Fibroblast of peridontal ligament (primary cell): ENCODE measurements around the gene PRKAR1A.

Experiments used
- DNase-seq: peaks from one replicate; pipeline ENCODE4 v3.0.0-alpha.2; 2010; ENCODE audit errors: extremely low read depth

Gene PRKAR1A

DNA sequence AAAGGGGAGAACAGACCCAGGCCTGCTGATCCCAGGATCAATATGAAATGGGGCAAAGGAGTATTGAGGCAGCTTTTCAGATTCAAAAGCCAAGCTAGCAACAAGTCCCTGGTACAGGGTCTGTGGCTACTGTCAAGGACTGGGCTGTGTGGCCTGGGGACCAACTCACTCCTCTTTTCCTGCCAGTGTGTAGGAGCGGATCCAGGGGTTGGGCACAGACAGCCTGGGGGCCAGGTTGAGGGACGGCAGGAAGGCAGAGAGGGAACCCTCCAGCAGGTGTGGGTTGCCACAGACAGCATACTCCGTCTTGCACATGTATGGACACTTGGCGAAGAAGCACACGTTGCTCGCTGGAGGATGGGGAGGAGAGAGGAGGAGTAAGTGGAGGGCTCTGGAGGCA is 29.6 kb downstream of the PRKAR1A start:
- no peak for DNase-seq

DNA sequence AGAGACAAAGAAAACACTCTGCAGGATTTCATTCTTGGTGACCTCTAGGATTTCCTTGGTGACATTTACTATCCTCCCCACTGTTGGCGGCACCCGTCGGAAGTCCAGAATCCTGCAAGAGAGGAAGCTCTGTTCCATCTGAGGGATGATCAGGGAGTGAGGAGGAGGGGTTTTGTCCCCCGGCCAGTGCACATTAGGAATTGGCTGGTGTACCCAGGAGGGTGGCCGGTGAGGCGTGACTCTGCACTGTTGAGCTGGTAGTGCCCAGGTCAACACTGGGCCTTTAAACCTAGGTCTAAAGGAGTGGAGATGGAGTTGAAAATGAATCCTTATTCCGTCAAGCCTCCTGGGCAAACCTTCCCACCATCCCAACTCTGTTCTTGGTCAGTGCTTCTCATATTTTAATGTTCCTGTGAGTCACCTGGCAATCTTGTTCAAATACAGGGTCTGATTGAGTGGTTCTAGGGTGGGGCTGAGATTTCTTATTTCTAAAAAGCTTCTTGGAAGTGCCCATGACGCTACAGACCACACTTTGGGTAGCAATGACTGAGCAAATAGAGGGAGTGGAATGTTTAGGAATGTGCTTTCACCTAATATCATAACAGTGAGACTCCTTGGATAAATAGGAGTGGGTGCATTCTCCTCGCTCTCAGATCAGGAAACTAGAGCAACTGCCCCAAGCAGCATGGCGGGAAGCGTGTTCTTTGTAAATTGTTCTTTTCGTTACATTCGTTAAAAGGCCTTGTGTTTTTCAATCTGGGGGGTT is 30.7 kb downstream of the PRKAR1A start:
- no peak for DNase-seq

DNA sequence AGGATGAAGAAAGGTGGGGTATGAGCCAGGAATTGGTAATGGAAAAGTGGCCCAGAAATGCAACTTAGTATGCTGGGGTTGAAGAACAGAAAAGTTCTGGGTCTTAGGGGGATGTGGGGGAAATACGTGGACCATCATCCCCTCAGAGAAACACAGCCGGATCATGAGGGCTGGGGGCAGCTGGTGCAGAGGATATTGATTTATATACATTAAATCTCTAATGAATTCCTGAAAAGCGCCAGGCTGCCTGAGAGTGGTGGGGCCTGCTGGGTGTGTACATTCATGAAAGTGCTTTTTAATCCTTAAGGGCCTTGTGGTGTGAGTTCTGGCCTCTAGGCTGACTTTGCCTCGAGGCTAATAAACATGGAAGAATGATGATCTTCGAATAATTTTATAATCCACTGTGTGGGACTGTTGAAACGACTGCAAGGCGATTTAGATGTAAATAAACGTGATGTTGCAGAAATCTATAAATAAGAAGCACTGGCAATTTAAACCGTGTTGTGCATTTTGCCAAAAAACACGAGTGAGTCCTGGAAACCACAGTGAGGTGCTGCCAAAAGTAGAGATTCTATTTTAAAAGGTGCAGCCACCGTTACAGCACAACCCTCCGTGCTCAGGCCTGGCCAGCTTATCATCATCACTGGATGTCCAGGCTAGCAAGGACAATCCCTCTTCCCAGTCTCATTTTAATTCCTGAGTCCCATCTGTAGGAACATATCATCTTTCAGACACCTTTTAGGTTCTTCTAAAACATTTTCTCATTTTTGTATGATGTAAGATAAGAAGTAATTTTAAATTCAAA is 32.1 kb downstream of the PRKAR1A start:
- DNase-seq, result no peak

DNA sequence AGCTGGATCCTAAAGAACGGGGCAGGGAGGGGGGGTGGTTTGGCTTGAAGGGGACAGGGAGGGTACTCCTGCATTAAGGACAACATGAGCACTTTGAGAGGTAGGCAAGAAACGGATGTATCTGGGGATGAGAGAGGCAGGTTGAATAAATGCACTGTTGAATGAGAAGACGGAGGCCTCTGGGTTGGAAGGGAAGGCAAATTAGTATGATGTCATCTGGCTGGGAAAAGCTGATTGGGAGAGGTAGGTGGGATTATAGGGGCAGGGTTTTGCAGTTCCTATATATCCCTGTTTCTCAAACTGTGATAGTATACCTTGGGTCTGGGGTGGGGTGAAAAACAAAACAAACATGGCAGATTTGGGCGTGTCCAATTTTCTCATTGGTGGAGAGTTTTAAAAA is 44.3 kb downstream of the PRKAR1A start:
- no peak for DNase-seq

DNA sequence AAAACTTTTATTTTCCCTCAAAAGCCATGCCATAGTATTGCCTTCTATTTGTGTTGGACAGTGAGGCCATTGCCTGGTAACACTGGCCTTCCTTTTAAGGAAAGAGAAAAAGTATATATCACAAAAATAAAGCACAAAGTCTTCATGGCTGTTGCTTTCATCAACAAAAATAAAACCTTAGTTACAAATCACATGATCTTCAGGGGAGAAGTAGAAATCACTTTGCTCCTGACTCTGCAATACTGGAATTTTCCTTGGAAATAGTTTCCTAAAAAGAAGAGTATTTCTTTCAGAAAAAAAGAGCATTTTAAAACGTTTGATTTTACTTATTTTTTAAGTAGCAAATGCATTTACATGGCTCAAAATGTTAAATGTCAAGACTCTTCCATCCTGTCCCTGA is 47.1 kb downstream of the PRKAR1A start:
- no peak for DNase-seq

DNA sequence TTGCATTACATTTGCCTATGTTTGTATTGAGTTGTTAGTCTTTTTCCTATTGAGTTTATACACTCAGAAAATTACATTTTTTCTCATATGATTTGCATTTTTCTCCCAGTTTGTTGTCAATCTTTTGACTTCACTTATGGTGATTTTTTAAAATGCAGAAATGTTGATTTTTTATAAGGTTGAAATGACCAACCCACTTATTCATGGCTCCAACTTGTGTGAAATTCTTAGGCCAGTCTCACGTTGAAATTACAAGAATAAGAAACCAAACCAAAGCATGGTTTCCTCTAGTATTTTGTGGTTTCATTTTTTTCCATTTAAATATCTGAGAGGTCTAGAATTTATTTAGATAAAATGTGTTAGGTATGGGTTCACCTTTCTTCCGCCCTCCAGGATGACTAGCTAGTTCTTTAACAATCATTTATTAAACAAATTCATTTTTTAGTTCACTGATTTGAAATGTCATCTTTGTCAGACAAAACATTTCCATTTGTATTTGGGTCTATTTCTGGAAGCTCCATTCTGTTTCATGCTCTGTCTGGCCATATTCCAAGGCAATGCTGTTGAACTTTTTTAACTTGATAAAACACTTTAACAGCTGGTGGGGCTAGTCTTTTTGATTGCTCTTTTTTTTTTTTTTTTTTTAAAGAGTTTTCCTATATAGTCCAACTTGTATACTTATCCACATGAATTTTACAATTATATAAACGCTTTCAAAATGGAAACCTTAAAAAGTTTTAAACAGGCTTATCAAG is 48.9 kb downstream of the PRKAR1A start:
- peak; percentile 61 for DNase-seq

DNA sequence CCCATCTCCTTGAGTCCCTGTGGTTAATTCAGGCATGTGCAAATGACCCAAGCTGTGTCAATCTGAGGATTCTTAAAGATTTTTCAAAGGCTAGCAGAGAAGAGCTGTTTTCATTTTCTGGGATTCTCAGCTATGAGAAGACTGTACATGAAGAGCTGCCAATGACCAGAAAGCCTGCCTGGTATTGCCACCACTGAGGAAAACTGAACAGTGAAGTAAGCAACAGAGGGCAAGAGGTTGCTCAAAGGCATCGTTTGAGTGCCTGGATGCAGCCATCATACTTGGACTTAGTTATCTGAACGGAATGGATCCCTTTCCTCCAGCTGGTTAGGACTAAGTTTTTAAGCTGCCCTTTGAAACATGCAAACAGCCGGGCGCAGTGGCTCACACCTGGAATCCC is 50.5 kb downstream of the PRKAR1A start:
- peak; percentile 73 for DNase-seq

DNA sequence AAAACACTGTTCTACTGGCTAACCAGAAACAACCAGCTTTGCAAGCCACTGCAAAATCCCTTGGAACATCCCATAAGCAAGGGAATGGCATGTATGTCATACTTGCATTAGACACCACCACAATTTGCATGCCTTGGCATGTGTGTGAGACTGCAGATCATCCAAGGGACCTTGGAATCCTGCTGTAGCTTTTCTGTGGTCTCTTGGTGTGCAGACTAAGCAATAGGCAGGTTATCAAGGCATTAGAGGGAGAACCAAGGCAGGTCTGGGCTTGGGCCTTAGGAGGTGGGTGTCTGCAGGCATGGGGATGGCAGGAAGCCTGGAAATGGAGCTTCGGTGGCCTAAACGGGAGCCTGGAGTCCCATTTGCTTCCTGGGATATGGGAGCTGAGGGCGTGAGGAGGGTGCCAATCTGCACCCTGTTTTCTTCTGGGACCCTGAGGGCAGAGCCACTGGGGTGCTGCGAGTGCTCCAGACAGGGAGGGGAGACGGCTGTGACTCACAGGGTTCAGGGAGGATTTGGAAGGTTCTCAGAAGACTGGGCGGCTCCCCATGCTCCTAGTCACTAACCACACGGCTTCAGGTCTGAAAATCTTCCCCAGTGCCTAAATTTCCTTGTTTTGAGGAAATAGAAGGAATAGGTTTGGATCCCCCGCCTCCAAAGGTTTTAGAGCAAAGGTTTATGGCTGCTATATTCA is 52.3 kb downstream of the PRKAR1A start:
- DNase-seq, result no peak

DNA sequence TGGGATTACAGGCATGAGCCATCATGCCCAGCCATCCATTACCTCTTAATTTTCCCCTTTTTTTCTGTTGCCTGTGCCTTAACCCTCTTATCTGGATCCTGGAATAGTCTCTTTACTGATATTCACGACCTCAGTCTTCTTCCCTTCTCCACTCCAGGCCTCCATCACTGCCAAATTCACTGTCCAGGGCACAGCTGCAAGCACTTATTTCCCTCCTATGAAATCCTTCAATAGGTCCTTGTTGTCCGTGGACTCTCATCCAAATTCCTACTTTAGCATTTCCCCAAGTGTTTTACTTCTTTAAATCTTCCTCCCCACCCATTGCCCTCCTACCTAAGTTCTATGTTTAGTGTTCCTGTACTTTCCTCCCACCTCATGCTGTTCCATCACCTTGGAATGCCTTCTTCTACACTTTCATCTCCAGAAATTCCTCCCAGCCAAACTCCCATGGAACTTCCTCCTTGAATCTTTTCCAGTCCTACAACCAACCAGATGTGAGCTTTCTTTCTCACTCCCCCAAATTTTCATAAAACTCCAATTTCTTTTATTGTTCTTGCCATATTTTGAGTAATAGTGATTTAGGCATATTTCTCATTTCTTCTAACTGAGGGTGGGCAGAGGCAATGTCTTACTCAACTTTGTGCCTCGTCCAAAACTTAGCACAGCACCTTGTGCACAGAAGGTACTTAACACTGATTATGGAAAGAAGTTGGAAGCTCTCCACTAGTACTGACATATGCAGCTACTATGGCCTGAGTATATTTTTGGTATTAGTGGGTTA is 53.6 kb downstream of the PRKAR1A start:
- DNase-seq, result no peak

DNA sequence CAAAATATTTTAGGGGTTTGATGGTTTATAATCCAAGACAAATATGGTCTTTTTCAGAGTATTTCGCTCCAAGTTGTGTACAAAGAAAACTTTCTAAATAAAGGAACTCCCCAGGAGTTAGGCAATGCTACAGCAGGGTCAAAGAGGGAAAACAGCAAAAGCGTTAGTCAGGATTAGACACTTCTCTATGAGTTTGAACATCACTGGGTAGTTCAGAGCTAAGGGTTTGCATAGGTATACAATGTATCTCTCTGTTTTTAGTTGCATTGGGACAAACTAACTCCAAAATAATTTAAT is 54.2 kb downstream of the PRKAR1A start:
- DNase-seq, result no peak

DNA sequence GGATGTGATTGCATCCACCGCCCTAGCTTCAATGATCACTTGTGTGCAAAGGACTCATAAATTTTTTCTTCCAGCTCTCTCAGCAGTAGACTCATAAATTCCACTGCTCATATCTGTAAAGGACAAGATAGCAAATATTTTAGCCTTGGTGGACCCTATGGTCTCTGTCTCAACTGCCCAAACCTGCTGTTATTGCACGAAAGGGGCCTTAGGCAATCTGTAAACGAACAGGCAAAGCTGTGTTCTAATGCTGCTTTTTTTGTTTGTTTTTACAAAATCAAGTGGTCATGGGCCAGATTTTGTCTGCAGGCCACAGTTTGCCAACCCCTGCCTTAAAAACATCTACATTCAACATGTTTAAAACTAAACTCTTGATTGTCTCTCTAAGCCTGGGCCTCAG is 54.8 kb downstream of the PRKAR1A start:
- DNase-seq, result no peak

DNA sequence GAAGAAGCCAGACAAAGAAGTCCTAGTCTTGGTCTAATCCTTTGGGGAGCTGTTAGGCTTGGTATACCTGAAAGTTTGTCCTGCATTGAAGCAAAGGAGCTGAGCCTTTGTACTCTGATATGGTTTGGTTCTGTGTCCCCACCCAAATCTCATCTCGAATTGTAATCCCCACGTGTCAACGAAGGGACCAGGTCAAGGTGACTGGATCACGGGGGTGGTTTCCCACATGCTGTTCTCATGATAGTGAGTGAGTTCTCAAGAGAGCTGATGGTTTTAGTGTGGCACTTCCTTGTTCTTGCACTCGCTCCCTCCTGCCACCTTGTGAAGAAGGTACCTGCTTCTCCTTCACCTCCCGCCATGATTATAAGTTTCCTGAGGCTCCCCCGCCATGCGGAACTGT is 55.4 kb downstream of the PRKAR1A start:
- DNase-seq, result no peak

DNA sequence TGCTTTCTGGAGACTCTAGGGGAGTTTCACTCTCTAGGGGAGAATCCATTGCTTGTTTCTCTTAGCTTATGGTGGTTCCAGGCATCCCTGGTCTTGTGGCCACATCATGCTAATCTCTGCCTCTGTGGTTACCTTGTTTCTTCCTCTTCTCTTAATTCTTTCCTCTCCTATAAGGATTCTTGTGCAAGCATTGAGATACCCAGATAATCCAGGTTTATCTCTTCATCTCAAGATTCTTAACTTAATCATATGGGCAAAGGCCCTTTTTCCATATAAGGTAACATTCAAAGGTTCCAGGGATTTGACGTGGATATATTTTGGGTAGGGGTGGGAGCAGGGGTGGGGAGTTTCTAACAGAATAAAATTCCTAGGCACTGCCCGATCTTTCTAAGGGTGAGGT is 56.4 kb downstream of the PRKAR1A start:
- no peak for DNase-seq

DNA sequence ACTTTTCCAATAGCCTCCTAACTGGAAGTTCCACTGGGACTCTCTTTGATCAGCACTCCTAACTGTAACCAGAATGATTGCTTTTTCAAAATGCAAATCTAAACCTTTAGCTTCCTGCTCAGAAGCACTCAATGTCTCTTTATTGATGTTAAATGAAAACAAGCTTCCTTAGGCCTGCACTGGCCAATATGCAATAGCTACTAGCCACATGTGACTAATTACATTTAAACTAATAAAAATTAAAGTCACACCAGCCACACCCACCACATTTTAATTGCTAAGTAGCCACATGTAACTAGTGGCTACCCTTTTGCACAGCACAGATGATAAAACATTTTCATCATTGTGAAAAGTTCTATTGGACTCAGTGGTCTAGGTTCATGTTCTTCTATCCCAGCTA is 57.1 kb downstream of the PRKAR1A start:
- no peak for DNase-seq

DNA sequence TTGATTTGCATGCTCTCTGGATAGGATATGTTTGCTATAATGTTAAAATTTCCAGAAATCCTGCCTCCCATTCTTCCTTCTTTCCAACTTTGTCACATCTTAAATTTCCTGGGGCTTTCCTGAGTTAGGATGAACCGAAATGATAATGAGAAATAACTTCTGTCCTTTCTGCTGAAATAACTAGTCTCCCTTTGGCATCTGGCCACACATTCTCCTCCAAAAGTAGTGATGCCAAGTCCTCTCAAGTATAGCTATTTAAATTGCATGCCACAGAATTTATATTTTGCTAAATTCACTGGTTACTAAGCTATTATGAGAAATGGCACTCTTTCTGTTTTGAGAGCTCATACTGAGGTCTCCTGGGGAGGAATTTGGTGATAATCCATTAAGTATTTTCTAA is 58.3 kb downstream of the PRKAR1A start:
- DNase-seq, result peak; percentile 64

DNA sequence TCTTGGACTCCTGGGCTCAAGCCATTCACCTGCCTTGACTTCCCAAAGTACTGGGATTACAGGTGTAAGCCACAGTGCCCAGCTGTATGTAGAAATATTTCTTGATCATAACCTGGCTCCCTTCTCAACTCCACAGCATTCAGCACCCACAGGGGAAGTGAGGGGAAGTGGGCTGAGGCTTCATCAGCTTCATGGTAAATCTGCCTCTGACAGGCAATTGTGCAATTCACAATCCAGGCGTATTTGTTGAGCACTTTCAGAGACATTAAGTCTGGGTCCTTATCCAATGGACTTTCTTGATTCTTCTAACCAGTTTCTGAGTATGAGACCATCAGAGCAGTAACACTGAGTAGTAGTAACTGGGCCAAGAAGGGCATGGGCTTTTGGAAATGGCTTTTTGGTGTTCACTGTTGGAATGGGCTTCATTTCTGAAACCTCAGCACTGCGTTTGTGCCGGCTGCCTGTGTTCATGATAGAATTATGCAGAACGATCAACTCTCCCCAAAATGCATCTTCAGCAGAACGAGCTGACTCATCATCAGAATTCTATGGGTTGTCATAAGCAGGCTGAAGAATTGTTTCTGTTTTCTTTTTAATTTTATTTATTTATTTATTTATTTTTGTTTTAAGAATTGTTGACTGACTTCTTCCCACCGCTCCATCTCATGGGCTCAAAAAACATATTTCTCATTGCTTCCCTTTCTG is 60.1 kb downstream of the PRKAR1A start:
- DNase-seq, result no peak

DNA sequence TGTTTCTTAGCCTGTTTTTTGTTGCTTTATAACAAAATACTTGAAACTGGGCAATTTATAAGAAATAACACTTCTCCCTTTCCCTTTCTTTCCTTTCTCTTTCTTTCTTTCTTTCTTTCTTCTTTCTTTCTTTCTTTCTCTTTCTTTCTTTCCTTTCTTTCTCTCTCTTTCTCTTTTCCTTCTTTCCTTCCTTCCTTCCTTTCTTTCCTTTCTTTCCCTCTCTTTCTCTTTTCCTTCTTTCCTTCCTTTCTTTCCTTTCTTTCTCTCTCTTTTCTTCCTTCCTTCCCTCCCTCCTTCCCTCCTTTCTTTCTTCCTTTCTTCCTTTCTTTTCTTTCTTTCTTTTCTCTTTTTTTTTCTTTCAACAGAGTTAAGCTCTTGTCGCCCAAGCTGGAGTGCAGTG is 61.1 kb downstream of the PRKAR1A start:
- DNase-seq, result no peak

DNA sequence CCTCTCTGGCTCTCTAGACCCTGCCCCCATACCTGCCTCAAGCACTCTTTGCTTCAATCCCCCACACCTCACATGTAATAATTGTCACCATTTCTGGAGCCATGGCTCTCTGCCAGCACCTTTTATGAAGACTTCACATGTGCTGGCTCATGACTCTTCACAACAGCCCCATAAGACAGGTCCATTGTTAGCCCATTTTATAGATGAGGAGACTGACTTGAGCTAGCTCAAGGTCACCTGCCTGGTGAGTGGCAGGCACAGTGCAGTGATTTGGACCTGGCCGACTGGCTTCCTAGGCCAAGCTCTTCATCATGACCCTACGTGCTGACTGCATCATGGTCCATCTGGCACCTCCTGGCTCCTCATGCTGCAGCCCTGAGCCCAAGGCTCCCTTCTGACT is 63.9 kb downstream of the PRKAR1A start:
- no peak for DNase-seq

DNA sequence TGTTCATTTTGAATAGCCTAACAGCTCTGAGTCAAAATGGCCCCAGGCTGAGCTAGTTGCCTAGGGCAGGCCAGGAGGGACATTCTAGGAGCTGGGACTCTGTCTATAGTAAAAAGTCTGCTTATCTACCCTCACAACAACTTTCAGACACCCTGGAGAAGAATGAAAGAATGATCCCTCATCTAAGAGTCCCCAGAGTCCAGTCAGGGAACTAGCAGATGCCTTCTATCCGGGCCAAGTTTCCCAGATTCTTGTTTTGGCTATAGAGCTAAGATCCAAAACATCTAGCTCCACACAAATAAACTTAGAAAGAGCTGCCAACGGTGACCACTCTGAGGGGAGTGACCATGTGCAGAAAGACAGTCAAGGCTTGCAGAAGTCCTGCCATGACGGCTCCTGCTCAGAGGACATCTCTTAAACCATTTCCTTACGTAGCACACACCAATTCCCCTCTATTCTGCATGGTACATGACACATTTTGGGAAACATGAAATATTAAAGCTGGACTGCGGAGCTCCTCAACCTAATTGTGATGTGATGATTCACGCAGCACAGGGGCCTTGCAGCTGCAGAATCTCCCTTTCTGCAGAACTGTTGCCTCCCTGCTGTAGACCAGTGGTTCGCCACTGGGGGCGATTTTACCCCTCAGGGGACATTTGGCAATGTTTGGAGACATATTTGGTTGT is 64.7 kb downstream of the PRKAR1A start:
- peak; percentile 88 for DNase-seq

DNA sequence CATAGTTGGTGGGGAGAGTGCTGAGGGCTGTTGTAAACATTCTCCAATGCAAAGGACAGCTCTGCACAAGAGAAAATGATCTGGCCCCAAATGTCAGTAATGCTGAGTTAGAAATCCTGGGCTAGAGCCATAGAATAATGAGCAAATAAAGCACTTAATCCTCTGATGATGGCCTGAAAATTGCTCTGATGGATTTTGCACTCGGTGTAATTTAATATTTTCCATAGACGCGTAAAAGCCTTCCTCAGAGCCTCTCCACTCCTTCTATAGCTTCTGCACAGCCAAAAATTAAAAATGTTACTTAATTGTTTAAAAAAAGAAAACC is 65.2 kb downstream of the PRKAR1A start:
- DNase-seq, result no peak
